ENCODE data around the gene CD300LB. TPM values are rescaled to one million over a fixed set of nuclear protein-coding genes. Genes with fewer than 3 reads are reported as not detected.
A peak's percentile ranks its signal among the peaks of the same experiment; 100 is the strongest.

Gene CD300LB
- total and polyA plus RNA-seq, 10 of the 15 experiments (the other 5 are each of a cell fraction or from before 2014, with no cell fraction given): 0.08 to 0.57 (median 0.25) TPM; not detected in 4

- Histone ChIP-seq H3K4me3 (no peak overlapping the region), H3K36me3 (ENCODE audit: control insufficient read depth in 2 of 2, insufficient read depth in 2 of 2, low read length in 1 of 2) (no peaks in the 10 kb centered on the region), H3K9ac (ENCODE audit: control insufficient read depth, insufficient read depth, low read length) (no peak overlapping the region), H3K27me3 (replicated peaks in 1 of 2; ENCODE audit: control insufficient read depth in 2 of 2, insufficient read depth in 2 of 2, low read length in 1 of 2) (no peaks in the 10 kb centered on the region), H3K79me2 (ENCODE audit: control insufficient read depth, insufficient read depth, low read length) (no peaks in the 10 kb centered on the region), H3K9me3 (replicated peaks; ENCODE audit: control insufficient read depth, insufficient read depth, low read length) (no peaks in the 10 kb centered on the region), H4K20me1 (ENCODE audit: control insufficient read depth, insufficient read depth) (no peaks in the 10 kb centered on the region), H2AFZ (ENCODE audit: control insufficient read depth, low read depth, low read length) (no peak overlapping the region), H3K27ac (ENCODE audit: control insufficient read depth, insufficient read depth) (no peak overlapping the region), H3K4me2 (ENCODE audit: control insufficient read depth, insufficient read depth) (no peak overlapping the region), H3K4me1 (ENCODE audit: control insufficient read depth, insufficient read depth, low read length) (no peaks in the 10 kb centered on the region)
- in situ Hi-C loops (cut with MboI) (loop anchor here (5.0 kb wide), 1 partner anchor 116 kb away; no protein-coding TSS in a partner anchor), intact Hi-C loops (cut with micrococcal nuclease; ENCODE audit: unreplicated experiment) (loop anchor here (1.0 kb wide), 3 partner anchors 114 to 192 kb away; no protein-coding TSS in a partner anchor)
- DNase-seq (ENCODE audit: low read depth, low spot score) (peak; percentile 28), ATAC-seq (peak; percentile 92), FAIRE-seq (peak; percentile 92)
- SMC1A ChIA-PET (ENCODE audit: uncharacterized antibody, unreplicated experiment): interaction anchor here (0.8 to 3.2 kb wide), 8 partner anchors 9 to 125 kb away, joined by 3 to 13 read pairs (median 5); no protein-coding TSS in a partner anchor
- RAD21 ChIA-PET (ENCODE audit: unreplicated experiment): interaction anchor here (1.6 to 3.2 kb wide), 3 partner anchors 14 to 125 kb away, joined by 3 to 11 read pairs (median 7); no protein-coding TSS in a partner anchor
- CTCF ChIA-PET: interaction anchor here (0.8 to 8.6 kb wide), 9 partner anchors 12 to 127 kb away, joined by 3 to 82 read pairs (median 5); partner anchors contain the start of gene CD300LB
- no TSS peak for BruUV-seq (replicated peaks)
- 37% methylated on average over 11 of the region's 11 CpGs for WGBS (ENCODE audit: insufficient coverage, insufficient replicate concordance, low lambda C conversion rate, missing lambda C conversion rate)
- no peak for TF ChIP-seq ELK1 (IDR thresholded peaks at IDR 0.05; ENCODE audit: low read depth, low read length)
- TF ChIP-seq IRF4 (IDR thresholded peaks at IDR 0.05; ENCODE audit: low read depth, low read length): peak; percentile 53; the same call in 1 of the 2 replicates
- TF ChIP-seq IKZF1 (conservative IDR thresholded peaks at IDR 0.05): peak; percentile 38
- TF ChIP-seq FOXM1 (IDR thresholded peaks at IDR 0.05; ENCODE audit: low read depth, low read length): peak; percentile 52; the same call in 1 of the 2 replicates
- peak; percentile 98 for TF ChIP-seq RAD21 (IDR thresholded peaks at IDR 0.05; ENCODE audit: insufficient read depth, low read depth, low read length)
- TF ChIP-seq ZBTB11 (CRISPR knock-in tag; IDR thresholded peaks at IDR 0.05): no peak
- TF ChIP-seq SMAD1 (IDR thresholded peaks at IDR 0.05; ENCODE audit: low read depth, partially characterized antibody): peak; percentile 44
- TF ChIP-seq SMC3 (IDR thresholded peaks at IDR 0.05; ENCODE audit: borderline replicate concordance, low read length): peak; percentile 96
- TF ChIP-seq CTCF (IDR thresholded peaks at IDR 0.05 in 2 of 3, conservative IDR thresholded peaks at IDR 0.05 in 1 of 3; ENCODE audit: control insufficient read depth in 2 of 3, extremely low read depth in 1 of 3, insufficient read depth in 1 of 3, low read depth in 3 of 3, low read length in 3 of 3): peak; percentile 93 to 95 (median 94); a peak in 5 of 6 replicates
- no peak for TF ChIP-seq EP300 (IDR thresholded peaks at IDR 0.05; ENCODE audit: borderline replicate concordance in 1 of 2, control insufficient read depth in 1 of 2, low read depth in 2 of 2, low read length in 2 of 2)
- no peak for TF ChIP-seq PAX5 (IDR thresholded peaks at IDR 0.05; ENCODE audit: borderline replicate concordance, low read depth, low read length)
- TF ChIP-seq MXI1 (IDR thresholded peaks at IDR 0.05; ENCODE audit: low read depth, low read length): 0 out of 2 replicates have a peak, but pooled peaks have one; percentile 23
- TF ChIP-seq RUNX3 (IDR thresholded peaks at IDR 0.05; ENCODE audit: low read length): peak; percentile 21; the same call in 1 of the 2 replicates
- peak; percentile 78 for TF ChIP-seq YY1 (IDR thresholded peaks at IDR 0.05; ENCODE audit: low read depth, low read length)
- no peak for TF ChIP-seq SREBF2 (IDR thresholded peaks at IDR 0.05; ENCODE audit: low read length)
- POLR2A ChIA-PET: no interaction called here
These were observed 37.9 kb downstream of the CD300LB start for GRCh38 chr17:74493331-74493833.

All from GM12878 (cell line).